ENCODE measurements around the gene GLIS1.

- TF ChIP-seq EZH2 (IDR thresholded peaks at IDR 0.05; ENCODE audit: low read depth, unreplicated experiment) (no peak), REST (IDR thresholded peaks at IDR 0.05; ENCODE audit: unreplicated experiment) (no peak)
Observed at GRCh38 chr1:53581476-53581875, 157.5 kb downstream of the GLIS1 start.

Measured in GM23338 (cell line).